Transverse colon (tissue), 4 donors: ENCODE measurements around the gene MET.

Experiments
- EP300 ChIP-seq: sonication (generic); formaldehyde crosslinking; IDR thresholded peaks from one replicate; pipeline ENCODE4 v1.6.1; 2017; ENCODE audit warnings: antibody characterized with exemption, low read depth
- POLR2A ChIP-seq: fragments of 450-650 bp; IDR thresholded peaks from one replicate; pipeline ENCODE4 v1.6.1; 2016; ENCODE audit warnings: antibody characterized with exemption, mild to moderate bottlenecking, moderate library complexity
- POLR2AphosphoS5 ChIP-seq, 3 donors: sonication (generic); formaldehyde crosslinking; IDR thresholded peaks; one replicate each; pipeline ENCODE4 v1.6.1; 2016; ENCODE audit warnings: antibody characterized with exemption in 3 of 3
- TF ChIP-seq, protein P1 (sequence below), 5 experiments: fragments of 200-600 bp in 3 of 5; fragments of 450-650 bp in 2 of 5; sonication (generic) in 3 of 5; IDR thresholded peaks; 1 replicate in 2 of 5; 2 replicates in 3 of 5; pipeline ENCODE4 v1.5.1; 2016 to 2017; ENCODE audit warnings: antibody characterized with exemption in 5 of 5, inconsistent platforms in 3 of 5, mild to moderate bottlenecking in 2 of 5, moderate library complexity in 1 of 5

DNA sequence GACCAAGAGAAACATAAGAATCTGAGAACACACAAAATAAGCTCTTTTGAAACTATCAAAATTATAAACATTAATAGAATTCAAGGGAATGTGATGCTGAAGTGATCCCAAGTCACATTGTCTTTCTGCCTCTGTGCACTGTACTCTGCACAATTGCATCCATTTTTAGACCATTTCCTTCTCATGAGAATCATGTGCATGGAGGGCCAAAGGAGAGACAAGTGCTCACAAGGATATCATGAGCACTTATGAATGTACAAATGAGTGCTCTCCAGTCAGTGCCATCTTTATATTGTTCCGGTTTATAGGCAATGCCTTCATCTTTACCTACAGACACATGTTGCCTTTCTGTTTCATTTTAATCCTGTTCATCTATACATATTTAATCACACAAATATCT is 36.9 kb downstream of the MET start:
- TF ChIP-seq, protein P1, sequence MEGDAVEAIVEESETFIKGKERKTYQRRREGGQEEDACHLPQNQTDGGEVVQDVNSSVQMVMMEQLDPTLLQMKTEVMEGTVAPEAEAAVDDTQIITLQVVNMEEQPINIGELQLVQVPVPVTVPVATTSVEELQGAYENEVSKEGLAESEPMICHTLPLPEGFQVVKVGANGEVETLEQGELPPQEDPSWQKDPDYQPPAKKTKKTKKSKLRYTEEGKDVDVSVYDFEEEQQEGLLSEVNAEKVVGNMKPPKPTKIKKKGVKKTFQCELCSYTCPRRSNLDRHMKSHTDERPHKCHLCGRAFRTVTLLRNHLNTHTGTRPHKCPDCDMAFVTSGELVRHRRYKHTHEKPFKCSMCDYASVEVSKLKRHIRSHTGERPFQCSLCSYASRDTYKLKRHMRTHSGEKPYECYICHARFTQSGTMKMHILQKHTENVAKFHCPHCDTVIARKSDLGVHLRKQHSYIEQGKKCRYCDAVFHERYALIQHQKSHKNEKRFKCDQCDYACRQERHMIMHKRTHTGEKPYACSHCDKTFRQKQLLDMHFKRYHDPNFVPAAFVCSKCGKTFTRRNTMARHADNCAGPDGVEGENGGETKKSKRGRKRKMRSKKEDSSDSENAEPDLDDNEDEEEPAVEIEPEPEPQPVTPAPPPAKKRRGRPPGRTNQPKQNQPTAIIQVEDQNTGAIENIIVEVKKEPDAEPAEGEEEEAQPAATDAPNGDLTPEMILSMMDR (IDR thresholded peaks at IDR 0.05): no peak
- TF ChIP-seq POLR2AphosphoS5 (IDR thresholded peaks at IDR 0.05) (no peak), POLR2A (no peak), EP300 (no peak)
